Measurements from ENCODE around the gene QKI. TPM values are rescaled to one million over a fixed set of nuclear protein-coding genes. Genes with fewer than 3 reads are reported as not detected.

QKI gene
- total RNA-seq, 1 donor from 2014 or later: 95.0 TPM

DNA sequence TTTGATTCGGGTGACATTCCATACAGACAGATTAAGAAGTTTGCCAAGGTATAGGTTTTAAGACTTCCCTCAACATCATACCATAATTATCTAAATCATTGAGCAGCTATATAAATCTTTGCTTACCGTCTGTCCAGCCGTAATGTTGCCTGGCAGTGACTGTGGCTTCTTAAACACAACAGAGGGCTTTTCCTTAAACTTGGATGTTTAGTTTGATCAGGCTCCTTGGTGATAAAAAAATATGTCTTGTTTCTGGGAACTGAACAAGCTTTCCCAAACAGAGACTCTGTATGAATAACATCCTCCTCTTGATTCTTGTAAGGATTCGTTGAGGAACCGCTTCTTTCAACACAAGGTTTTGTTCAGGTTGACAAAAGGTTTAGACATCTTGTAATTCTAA is 130.9 kb downstream of the QKI start:
- TF ChIP-seq, protein P1, sequence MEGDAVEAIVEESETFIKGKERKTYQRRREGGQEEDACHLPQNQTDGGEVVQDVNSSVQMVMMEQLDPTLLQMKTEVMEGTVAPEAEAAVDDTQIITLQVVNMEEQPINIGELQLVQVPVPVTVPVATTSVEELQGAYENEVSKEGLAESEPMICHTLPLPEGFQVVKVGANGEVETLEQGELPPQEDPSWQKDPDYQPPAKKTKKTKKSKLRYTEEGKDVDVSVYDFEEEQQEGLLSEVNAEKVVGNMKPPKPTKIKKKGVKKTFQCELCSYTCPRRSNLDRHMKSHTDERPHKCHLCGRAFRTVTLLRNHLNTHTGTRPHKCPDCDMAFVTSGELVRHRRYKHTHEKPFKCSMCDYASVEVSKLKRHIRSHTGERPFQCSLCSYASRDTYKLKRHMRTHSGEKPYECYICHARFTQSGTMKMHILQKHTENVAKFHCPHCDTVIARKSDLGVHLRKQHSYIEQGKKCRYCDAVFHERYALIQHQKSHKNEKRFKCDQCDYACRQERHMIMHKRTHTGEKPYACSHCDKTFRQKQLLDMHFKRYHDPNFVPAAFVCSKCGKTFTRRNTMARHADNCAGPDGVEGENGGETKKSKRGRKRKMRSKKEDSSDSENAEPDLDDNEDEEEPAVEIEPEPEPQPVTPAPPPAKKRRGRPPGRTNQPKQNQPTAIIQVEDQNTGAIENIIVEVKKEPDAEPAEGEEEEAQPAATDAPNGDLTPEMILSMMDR (conservative IDR thresholded peaks at IDR 0.05; ENCODE audit: low read depth, low read length): no peak
- no peak for DNase-seq (ENCODE audit: low read depth)

GRCh38 chr6:163547287-163547686 is 132.8 kb downstream of the QKI start:
- H3K4me3 ChIP-seq (ENCODE audit: low read depth, low read length): no peak overlapping the region
- TF ChIP-seq, protein P1 (conservative IDR thresholded peaks at IDR 0.05; ENCODE audit: low read depth, low read length): no peak
- no peak for DNase-seq (ENCODE audit: low read depth)

More for the DNA sequence above, 130.9 kb downstream of the QKI start:
- no peak overlapping the region for H3K4me3 ChIP-seq (ENCODE audit: low read depth, low read length)

GRCh38 chr6:163548624-163549023 is 134.1 kb downstream of the QKI start:
- H3K4me3 ChIP-seq (ENCODE audit: low read depth, low read length): no peak overlapping the region
- DNase-seq (ENCODE audit: low read depth): no peak
- TF ChIP-seq, protein P1 (conservative IDR thresholded peaks at IDR 0.05; ENCODE audit: low read depth, low read length): no peak

- DNase-seq (ENCODE audit: low read depth): no peak
- no peak overlapping the region for H3K4me3 ChIP-seq (ENCODE audit: low read depth, low read length)
- TF ChIP-seq, protein P1 (conservative IDR thresholded peaks at IDR 0.05; ENCODE audit: low read depth, low read length): no peak
Observed at GRCh38 chr6:163554032-163554431, 139.5 kb downstream of the QKI start.

DNA sequence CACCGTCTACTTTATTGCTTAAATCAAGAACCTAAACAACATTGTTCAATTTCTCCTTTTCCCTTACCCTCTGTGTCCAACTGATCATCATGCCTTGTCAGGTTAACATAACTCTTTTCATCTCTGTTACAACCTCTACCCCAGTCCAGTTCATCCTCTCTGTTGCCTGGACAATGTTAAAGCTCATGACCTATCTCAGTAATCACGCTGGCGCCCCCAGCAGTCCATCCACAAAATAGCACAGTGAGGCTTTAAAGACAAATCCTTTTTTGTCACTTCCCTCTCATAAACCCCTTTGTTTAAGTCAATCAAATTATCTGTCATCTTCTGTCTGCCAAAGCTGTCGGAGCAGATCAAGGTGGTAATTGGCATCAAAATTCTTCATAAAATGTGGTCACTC is 140.1 kb downstream of the QKI start:
- H3K4me3 ChIP-seq (ENCODE audit: low read depth, low read length): no peak overlapping the region
- TF ChIP-seq, protein P1 (conservative IDR thresholded peaks at IDR 0.05; ENCODE audit: low read depth, low read length): peak; percentile 85
- DNase-seq (ENCODE audit: low read depth): no peak

- DNase-seq (ENCODE audit: low read depth): no peak
- TF ChIP-seq, protein P1 (conservative IDR thresholded peaks at IDR 0.05; ENCODE audit: low read depth, low read length): no peak
- no peak overlapping the region for H3K4me3 ChIP-seq (ENCODE audit: low read depth, low read length)
Observed at GRCh38 chr6:163559661-163560060, 145.1 kb downstream of the QKI start.

- TF ChIP-seq, protein P1 (conservative IDR thresholded peaks at IDR 0.05; ENCODE audit: low read depth, low read length): no peak
- no peak overlapping the region for H3K4me3 ChIP-seq (ENCODE audit: low read depth, low read length)
- DNase-seq (ENCODE audit: low read depth): no peak
Observed at GRCh38 chr6:163563318-163563717, 148.8 kb downstream of the QKI start.
